Sigmoid colon (tissue), 7 donors: ENCODE results near the gene SLC6A11. TPM values are rescaled to one million over a fixed set of nuclear protein-coding genes. Genes with fewer than 3 reads are reported as not detected.

Experiments
- DNase-seq: peaks from one replicate; pipeline ENCODE4 v3.0.0-alpha.2; 2019
- H3K27ac ChIP-seq, 4 donors: fragments of 200-600 bp; sonication (generic); one replicate each; pipeline ENCODE4 v1.5.1; 2016 to 2019; ENCODE audit warnings: mild to moderate bottlenecking in 1 of 4
- H3K27me3 ChIP-seq, 3 donors: fragments of 200-600 bp; sonication (generic); one replicate each; pipeline ENCODE4 v1.5.1; 2019; ENCODE audit warnings: mild to moderate bottlenecking in 1 of 3
- H3K36me3 ChIP-seq, 4 donors: fragments of 200-600 bp; sonication (generic); one replicate each; pipeline ENCODE4 v1.5.1; 2016 to 2019
- H3K4me1 ChIP-seq, 4 donors: fragments of 200-600 bp; sonication (generic); one replicate each; pipeline ENCODE4 v1.5.1; 2017 to 2019
- H3K4me3 ChIP-seq, 4 donors: fragments of 200-600 bp; sonication (generic); one replicate each; pipeline ENCODE4 v1.5.1; 2017 to 2019; ENCODE audit warnings: mild to moderate bottlenecking in 2 of 4, moderate library complexity in 1 of 4
- H3K9me3 ChIP-seq, 4 donors: fragments of 200-600 bp in 3 of 4; sonication (generic) in 3 of 4; one replicate each; pipeline versions ENCODE4 v1.5.1 to v1.6.1; 2013 to 2019
- CTCF ChIP-seq, 4 experiments: fragments of 450-650 bp in 3 of 4; fragments of 200-600 bp in 1 of 4; IDR thresholded peaks; one replicate each; pipeline ENCODE4 v1.5.1; 2016 to 2019; ENCODE audit warnings: antibody characterized with exemption in 4 of 4, mild to moderate bottlenecking in 3 of 4, moderate library complexity in 2 of 4
- EP300 ChIP-seq, 4 donors: sonication (generic); formaldehyde crosslinking; IDR thresholded peaks; one replicate each; pipeline ENCODE4 v1.6.1; 2017; ENCODE audit warnings: antibody characterized with exemption in 4 of 4
- POLR2A ChIP-seq, 2 donors: fragments of 450-650 bp; IDR thresholded peaks; one replicate each; pipeline ENCODE4 v1.6.1; 2016; ENCODE audit warnings: antibody characterized with exemption in 2 of 2, mild to moderate bottlenecking in 2 of 2, moderate library complexity in 2 of 2
- POLR2AphosphoS5 ChIP-seq, 4 donors: sonication (generic); formaldehyde crosslinking; IDR thresholded peaks; one replicate each; pipeline ENCODE4 v1.6.1; 2017; ENCODE audit warnings: antibody characterized with exemption in 4 of 4
- WGBS, 2 donors: extraction: QIAGEN DNeasy Blood & Tissue Kit; methylation state at CpG; one replicate each; pipeline ENCODE4 v1.1.7; 2013; 5-methylcytosine and 5-hydroxymethylcytosine counted together
- intact Hi-C: fragments of 100-400 bp; cut with DNase I; formaldehyde crosslinking; loops from one replicate; pipeline ENCODE4 v1.15.1; 2023
- polyA plus RNA-seq, 3 donors: library from polyadenylated mRNA; stranded (reverse); fragments of 200-250 nt; gene quantifications; one replicate each; pipeline ENCODE4 v1.2.3, GENCODE V29; 2013
- total RNA-seq, 4 donors: library from RNA; depleted of rRNA; stranded (reverse); fragments of >200 nt; gene quantifications; one replicate each; pipeline ENCODE4 v1.1.0, GENCODE V29; 2016
- donor health status: healthy with polysubstance abuse.
- donor health status: Bipolar disorder and iron deficiency.
- donor health status: healthy.

Gene SLC6A11
- total and polyA plus RNA-seq, 7 donors = 0.03 to 0.14 TPM; not detected in 5

- DNase-seq = no peak
- TF ChIP-seq CTCF (IDR thresholded peaks at IDR 0.05) (no peak), POLR2AphosphoS5 (IDR thresholded peaks at IDR 0.05) (no peak), EP300 (IDR thresholded peaks at IDR 0.05) (no peak), POLR2A (IDR thresholded peaks at IDR 0.05) (no peak)
- Histone ChIP-seq H3K27me3 (peaks cover 0 to 7% (median 0%) of the 10 kb centered on the region in 3 donors), H3K36me3 (no peaks in the 10 kb centered on the region), H3K4me3 (no peak overlapping the region), H3K9me3 (no peaks in the 10 kb centered on the region), H3K4me1 (no peaks in the 10 kb centered on the region), H3K27ac (no peak overlapping the region)
- WGBS, 2 donors = 38 to 61% methylated on average over 6 of the region's 6 CpGs
- intact Hi-C loops = no loop called here
Observed at GRCh38 chr3:10964537-10965167, 148.6 kb downstream of the SLC6A11 start.

- 31 to 52% methylated on average over 4 of the region's 4 CpGs for WGBS, 2 donors
- Histone ChIP-seq H3K4me1 (no peaks in the 10 kb centered on the region), H3K4me3 (no peak overlapping the region), H3K27me3 (peaks cover 0 to 17% (median 0%) of the 10 kb centered on the region in 3 donors), H3K9me3 (no peaks in the 10 kb centered on the region), H3K27ac (no peak overlapping the region), H3K36me3 (no peaks in the 10 kb centered on the region)
- DNase-seq = no peak
- intact Hi-C loops = no loop called here
- TF ChIP-seq EP300 (IDR thresholded peaks at IDR 0.05) (no peak), CTCF (IDR thresholded peaks at IDR 0.05) (no peak), POLR2AphosphoS5 (IDR thresholded peaks at IDR 0.05) (no peak), POLR2A (IDR thresholded peaks at IDR 0.05) (no peak)
Observed at GRCh38 chr3:10968401-10968800, 152.4 kb downstream of the SLC6A11 start.

- Histone ChIP-seq H3K9me3 (no peaks in the 10 kb centered on the region), H3K36me3 (no peaks in the 10 kb centered on the region), H3K4me1 (no peaks in the 10 kb centered on the region), H3K27me3 (peaks cover 0 to 17% (median 0%) of the 10 kb centered on the region in 3 donors), H3K4me3 (no peak overlapping the region), H3K27ac (no peak overlapping the region)
- no peak for DNase-seq
- WGBS, 2 donors = 80 to 81% methylated on average over 5 of the region's 5 CpGs
- intact Hi-C loops = no loop called here
- TF ChIP-seq EP300 (IDR thresholded peaks at IDR 0.05) (no peak), POLR2AphosphoS5 (IDR thresholded peaks at IDR 0.05) (no peak), CTCF (IDR thresholded peaks at IDR 0.05) (no peak), POLR2A (IDR thresholded peaks at IDR 0.05) (no peak)
Observed at GRCh38 chr3:10970306-10970960, 154.4 kb downstream of the SLC6A11 start.

GRCh38 chr3:10972072-10972782, 156.2 kb downstream of the SLC6A11 start:
- no peaks in the 10 kb centered on the region for H3K36me3 ChIP-seq
- no peak for DNase-seq
- intact Hi-C loops = no loop called here
- H3K9me3 ChIP-seq = no peaks in the 10 kb centered on the region
- H3K4me1 ChIP-seq = peaks cover 0 to 1% (median 0%) of the 10 kb centered on the region in 4 donors
- TF ChIP-seq POLR2A (IDR thresholded peaks at IDR 0.05) = no peak
- no peak for TF ChIP-seq POLR2AphosphoS5 (IDR thresholded peaks at IDR 0.05)
- no peak for TF ChIP-seq CTCF (IDR thresholded peaks at IDR 0.05)
- TF ChIP-seq EP300 (IDR thresholded peaks at IDR 0.05) = no peak
- no peak overlapping the region for H3K27ac ChIP-seq
- H3K4me3 ChIP-seq = no peak overlapping the region
- 43 to 46% methylated on average over 10 of the region's 10 CpGs for WGBS, 2 donors
- H3K27me3 ChIP-seq = peaks cover 0 to 10% (median 0%) of the 10 kb centered on the region in 3 donors
